Neural cell (in vitro differentiated cells): Measurements from ENCODE around the gene TMEM53. TPM values are rescaled to one million over a fixed set of nuclear protein-coding genes. Genes with fewer than 3 reads are reported as not detected.

Experiments used
- H2AFZ ChIP-seq: fragments of 200-600, 300-800 bp; sonication (generic), shearing (Covaris generic); 2 replicates; pipeline ENCODE4 v1.6.0; 2014; ENCODE audit warnings: low read depth, mild to moderate bottlenecking, antibody characterized with exemption, low read length, moderate library complexity
- H3F3A ChIP-seq: fragments of 200-600 bp; shearing (Covaris generic); 2 replicates; pipeline ENCODE4 v1.6.1; 2016; ENCODE audit warnings: mild to moderate bottlenecking, moderate library complexity, mixed read lengths, antibody characterized with exemption, low read length; ENCODE audit not compliant: insufficient read depth, poor library complexity, severe bottlenecking
- H3K27ac ChIP-seq: fragments of 200-600, 300-800 bp; sonication (generic), shearing (Covaris generic); 2 replicates; pipeline ENCODE4 v1.5.1; 2014; ENCODE audit warnings: mild to moderate bottlenecking, low read length, moderate library complexity
- H3K27me3 ChIP-seq: fragments of 300-800, 200-600 bp; sonication (generic), shearing (Covaris generic); 2 replicates; pipeline ENCODE4 v1.6.0; 2014; ENCODE audit warnings: mild to moderate bottlenecking, low read depth, low read length, moderate library complexity; ENCODE audit not compliant: insufficient read depth
- H3K36me3 ChIP-seq: fragments of 300-800, 200-600 bp; sonication (generic), shearing (Covaris generic); 2 replicates; pipeline ENCODE4 v1.5.1; 2014; ENCODE audit warnings: mild to moderate bottlenecking, antibody characterized with exemption, low read length, moderate library complexity; ENCODE audit not compliant: insufficient read depth
- H3K4me2 ChIP-seq: fragments of 300-800, 200-600 bp; sonication (generic), shearing (Covaris generic); 2 replicates; pipeline ENCODE4 v1.6.0; 2014; ENCODE audit warnings: mild to moderate bottlenecking, low read length
- H3K4me3 ChIP-seq: fragments of 300-800, 200-600 bp; sonication (generic), shearing (Covaris generic); 2 replicates; pipeline ENCODE4 v1.5.1; 2014; ENCODE audit warnings: mild to moderate bottlenecking, low read length, moderate library complexity
- H3K79me2 ChIP-seq: fragments of 200-600 bp; shearing (Covaris generic); replicated peaks from 2 replicates; pipeline ENCODE4 v1.6.0; 2014; ENCODE audit warnings: mild to moderate bottlenecking, low read length, moderate library complexity; ENCODE audit not compliant: insufficient read depth
- H3K9ac ChIP-seq: fragments of 300-800, 200-600 bp; sonication (generic), shearing (Covaris generic); 2 replicates; pipeline ENCODE4 v1.6.1; 2016; ENCODE audit warnings: mild to moderate bottlenecking, low read length, mixed read lengths
- H3K9me2 ChIP-seq: fragments of 200-600 bp; shearing (Covaris generic); 2 replicates; pipeline ENCODE4 v1.6.1; 2016; ENCODE audit warnings: mild to moderate bottlenecking, low read length, mixed read lengths; ENCODE audit not compliant: insufficient read depth
- H3K9me3 ChIP-seq: fragments of 200-600, 300-800 bp; sonication (generic), shearing (Covaris generic); 2 replicates; pipeline ENCODE4 v1.6.1; 2016; ENCODE audit warnings: mild to moderate bottlenecking, mixed run types, low read length, moderate library complexity, mixed read lengths
- H4K20me1 ChIP-seq: fragments of 200-600 bp; shearing (Covaris generic); 2 replicates; pipeline ENCODE4 v1.6.1; 2016; ENCODE audit warnings: mild to moderate bottlenecking, mixed run types; ENCODE audit not compliant: insufficient read depth
- CTCF ChIP-seq: fragments of 450-650 bp; IDR thresholded peaks from 2 replicates; pipeline ENCODE4 v1.5.1; 2014; ENCODE audit warnings: antibody characterized with exemption, mild to moderate bottlenecking, moderate library complexity; ENCODE audit not compliant: poor library complexity, severe bottlenecking
- EP300 ChIP-seq: fragments of 450-650 bp; conservative IDR thresholded peaks from 2 replicates; pipeline ENCODE4 v1.6.1; 2014; ENCODE audit warnings: antibody characterized with exemption, mild to moderate bottlenecking, moderate library complexity; ENCODE audit not compliant: poor library complexity, severe bottlenecking
- EZH2 ChIP-seq: fragments of 200-600, 300-800 bp; shearing (Covaris generic), sonication (generic); IDR thresholded peaks from 2 replicates; pipeline ENCODE4 v1.6.1; 2014; ENCODE audit warnings: antibody characterized with exemption, low read length, borderline replicate concordance, mild to moderate bottlenecking; ENCODE audit not compliant: insufficient read depth, poor library complexity, severe bottlenecking
- MXI1 ChIP-seq: fragments of 450-650 bp; conservative IDR thresholded peaks from 2 replicates; pipeline ENCODE4 v1.6.1; 2014; ENCODE audit warnings: antibody characterized with exemption, mild to moderate bottlenecking; ENCODE audit not compliant: poor library complexity, severe bottlenecking
- POLR2AphosphoS5 ChIP-seq: IDR thresholded peaks from 2 replicates; pipeline ENCODE4 v1.6.1; 2012
- RAD21 ChIP-seq: fragments of 450-650 bp; conservative IDR thresholded peaks from 2 replicates; pipeline ENCODE4 v1.6.1; 2014; ENCODE audit warnings: antibody characterized with exemption, mild to moderate bottlenecking, moderate library complexity
- REST ChIP-seq: IDR thresholded peaks from 2 replicates; pipeline ENCODE4 v1.6.1; 2012; ENCODE audit warnings: borderline replicate concordance
- SMC3 ChIP-seq: fragments of 450-650 bp; conservative IDR thresholded peaks from 2 replicates; pipeline ENCODE4 v1.6.1; 2014; ENCODE audit warnings: antibody characterized with exemption, mild to moderate bottlenecking, moderate library complexity; ENCODE audit not compliant: poor library complexity
- TAF1 ChIP-seq: IDR thresholded peaks from 2 replicates; pipeline ENCODE4 v1.6.1; 2012; ENCODE audit warnings: low read depth
- polyA plus RNA-seq: library from polyadenylated mRNA; depleted of rRNA; stranded (reverse); fragments of >200 nt; gene quantifications from 2 replicates; pipeline ENCODE4 v1.2.3, GENCODE V29; 2014

Gene TMEM53
- polyA plus RNA-seq, 1 donor from 2014 or later, result 13.4 TPM

GRCh38 chr1:44661781-44662682 lies 12.2 kb downstream of the TMEM53 start:
- no peaks in the 10 kb centered on the region for H3K9me3 ChIP-seq
- H2AFZ ChIP-seq, result no peak overlapping the region
- no peaks in the 10 kb centered on the region for H3K27me3 ChIP-seq
- no peaks in the 10 kb centered on the region for H3K79me2 ChIP-seq
- no peak overlapping the region for H3K9ac ChIP-seq
- no peak overlapping the region for H3K4me2 ChIP-seq
- no peaks in the 10 kb centered on the region for H3F3A ChIP-seq
- H3K27ac ChIP-seq, result no peak overlapping the region
- H4K20me1 ChIP-seq, result no peaks in the 10 kb centered on the region
- H3K9me2 ChIP-seq, result no peaks in the 10 kb centered on the region
- H3K4me3 ChIP-seq, result no peak overlapping the region
- no peaks in the 10 kb centered on the region for H3K36me3 ChIP-seq
- TF ChIP-seq REST (no peak), EZH2 (no peak), POLR2AphosphoS5 (no peak), EP300 (no peak), RAD21 (no peak), TAF1 (no peak), SMC3 (no peak), MXI1 (no peak), CTCF (no peak)

DNA sequence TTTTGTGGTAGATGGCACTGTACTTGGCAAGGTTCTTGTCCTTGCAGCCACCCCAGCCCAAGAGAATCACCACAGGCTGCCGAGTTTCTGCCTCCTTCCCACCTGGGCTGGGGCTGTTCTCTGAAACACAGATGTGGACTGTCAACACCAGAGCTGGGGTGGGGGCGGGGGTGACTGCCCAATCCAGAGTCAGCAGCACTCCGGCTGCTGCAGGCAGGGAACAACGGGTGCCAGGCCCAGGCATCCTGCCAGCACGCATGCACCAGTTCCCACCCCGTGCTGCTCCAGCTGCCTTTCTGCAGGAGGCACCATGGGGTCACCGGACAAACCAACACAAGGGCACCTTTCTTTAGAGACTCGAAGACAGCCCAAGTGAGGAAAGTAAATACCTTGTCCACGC lies 14.1 kb downstream of the TMEM53 start:
- H3K4me3 ChIP-seq, result no peak overlapping the region
- no peaks in the 10 kb centered on the region for H4K20me1 ChIP-seq
- H3K27ac ChIP-seq, result no peak overlapping the region
- TF ChIP-seq SMC3 (no peak), TAF1 (no peak), MXI1 (no peak), RAD21 (no peak), EP300 (no peak), EZH2 (no peak), CTCF (no peak)
- no peaks in the 10 kb centered on the region for H3K9me3 ChIP-seq
- H3K9ac ChIP-seq, result no peak overlapping the region
- no peak overlapping the region for H3K4me2 ChIP-seq
- H3F3A ChIP-seq, result no peaks in the 10 kb centered on the region
- H3K79me2 ChIP-seq, result no peaks in the 10 kb centered on the region
- no peaks in the 10 kb centered on the region for H3K27me3 ChIP-seq
- no peak overlapping the region for H2AFZ ChIP-seq
- H3K9me2 ChIP-seq, result no peaks in the 10 kb centered on the region
- no peaks in the 10 kb centered on the region for H3K36me3 ChIP-seq
